Tibial nerve (tissue), 4 donors: ENCODE measurements around the gene SLC2A4. TPM values are rescaled to one million over a fixed set of nuclear protein-coding genes. Genes with fewer than 3 reads are reported as not detected.

ENCODE experiments used
- DNase-seq, 2 donors: peaks; one replicate each; pipeline ENCODE4 v3.0.0-alpha.2; 2019; ENCODE audit warnings: low spot score in 2 of 2
- H3K27ac ChIP-seq, 4 donors: fragments of 200-600 bp; sonication (generic) in 3 of 4; one replicate each; pipeline ENCODE4 v1.5.1; 2017 to 2019; ENCODE audit warnings: mild to moderate bottlenecking in 1 of 4
- H3K27me3 ChIP-seq, 2 donors: fragments of 200-600 bp; sonication (generic) in 1 of 2; one replicate each; pipeline versions ENCODE4 v1.5.1 to v1.6.0; 2017 to 2019
- H3K36me3 ChIP-seq, 3 donors: fragments of 200-600 bp; sonication (generic); one replicate each; pipeline ENCODE4 v1.5.1; 2018 to 2019
- H3K4me1 ChIP-seq, 4 donors: fragments of 200-600 bp; sonication (generic) in 3 of 4; one replicate each; pipeline ENCODE4 v1.5.1; 2017 to 2019
- H3K4me3 ChIP-seq, 4 donors: fragments of 200-600 bp; sonication (generic) in 3 of 4; one replicate each; pipeline ENCODE4 v1.5.1; 2017 to 2019; ENCODE audit warnings: mild to moderate bottlenecking in 1 of 4, moderate library complexity in 1 of 4
- H3K9me3 ChIP-seq, 4 donors: fragments of 200-600 bp; sonication (generic) in 3 of 4; one replicate each; pipeline ENCODE4 v1.5.1; 2017 to 2019
- EP300 ChIP-seq, 2 donors: sonication (generic); formaldehyde crosslinking; IDR thresholded peaks; one replicate each; pipeline ENCODE4 v1.6.1; 2017; ENCODE audit warnings: antibody characterized with exemption in 2 of 2, mild to moderate bottlenecking in 1 of 2
- POLR2A ChIP-seq, 2 donors: fragments of 450-650 bp; IDR thresholded peaks; one replicate each; pipeline ENCODE4 v1.6.1; 2017; ENCODE audit warnings: antibody characterized with exemption in 2 of 2, mild to moderate bottlenecking in 2 of 2, moderate library complexity in 2 of 2
- WGBS, 2 donors: methylation state at CpG; one replicate each; pipeline ENCODE4 v1.1.5; 2018; 5-methylcytosine and 5-hydroxymethylcytosine counted together
- total RNA-seq, 4 donors: library from RNA; depleted of rRNA; stranded (reverse); fragments of >200 nt; gene quantifications; one replicate each; pipeline ENCODE4 v1.1.0, GENCODE V29; 2016
- TF ChIP-seq, protein P1 (sequence below), 5 experiments: fragments of 200-600 bp in 3 of 5; fragments of 450-650 bp in 2 of 5; sonication (generic) in 3 of 5; IDR thresholded peaks; one replicate each; pipeline ENCODE4 v1.5.1; 2016 to 2019; ENCODE audit warnings: antibody characterized with exemption in 5 of 5, mild to moderate bottlenecking in 3 of 5, moderate library complexity in 2 of 5

SLC2A4 gene
- total RNA-seq, 4 donors from 2014 or later = 5.2 to 20.1 (median 6.2) TPM

DNA sequence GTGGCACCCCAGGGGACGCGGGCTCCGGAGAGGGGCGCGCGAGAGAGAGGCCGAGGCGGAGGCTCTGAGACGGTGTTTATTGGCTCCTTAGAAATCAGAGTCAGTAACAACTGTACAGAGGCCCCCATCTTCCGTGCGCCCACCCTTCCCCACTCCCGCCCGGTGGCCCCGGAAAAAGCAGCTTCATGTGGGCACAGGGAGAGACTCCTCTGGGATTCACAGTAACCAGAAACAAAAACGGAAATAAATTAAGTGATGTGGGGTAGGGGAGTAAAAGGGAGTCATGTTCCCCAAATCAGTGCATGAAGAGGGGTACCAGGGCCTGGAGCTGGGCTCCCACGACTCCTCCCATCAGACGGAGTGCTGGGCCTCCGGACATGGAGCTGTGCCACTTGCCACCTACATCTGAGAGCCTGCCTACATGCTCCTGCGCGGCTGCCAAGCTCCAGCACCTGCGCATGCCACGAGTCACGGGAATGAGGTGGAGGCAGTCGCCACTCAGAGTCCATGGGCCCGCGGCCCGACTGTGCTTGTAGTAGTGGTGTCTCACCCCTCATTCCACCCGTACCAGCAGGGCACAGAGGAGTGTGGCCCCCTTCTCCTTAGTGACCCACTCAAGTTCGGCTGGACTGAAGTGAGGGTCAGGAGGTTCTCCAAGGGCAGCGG, 34.2 kb downstream of the SLC2A4 start:
- no peak for TF ChIP-seq POLR2A (IDR thresholded peaks at IDR 0.05)
- TF ChIP-seq, protein P1, sequence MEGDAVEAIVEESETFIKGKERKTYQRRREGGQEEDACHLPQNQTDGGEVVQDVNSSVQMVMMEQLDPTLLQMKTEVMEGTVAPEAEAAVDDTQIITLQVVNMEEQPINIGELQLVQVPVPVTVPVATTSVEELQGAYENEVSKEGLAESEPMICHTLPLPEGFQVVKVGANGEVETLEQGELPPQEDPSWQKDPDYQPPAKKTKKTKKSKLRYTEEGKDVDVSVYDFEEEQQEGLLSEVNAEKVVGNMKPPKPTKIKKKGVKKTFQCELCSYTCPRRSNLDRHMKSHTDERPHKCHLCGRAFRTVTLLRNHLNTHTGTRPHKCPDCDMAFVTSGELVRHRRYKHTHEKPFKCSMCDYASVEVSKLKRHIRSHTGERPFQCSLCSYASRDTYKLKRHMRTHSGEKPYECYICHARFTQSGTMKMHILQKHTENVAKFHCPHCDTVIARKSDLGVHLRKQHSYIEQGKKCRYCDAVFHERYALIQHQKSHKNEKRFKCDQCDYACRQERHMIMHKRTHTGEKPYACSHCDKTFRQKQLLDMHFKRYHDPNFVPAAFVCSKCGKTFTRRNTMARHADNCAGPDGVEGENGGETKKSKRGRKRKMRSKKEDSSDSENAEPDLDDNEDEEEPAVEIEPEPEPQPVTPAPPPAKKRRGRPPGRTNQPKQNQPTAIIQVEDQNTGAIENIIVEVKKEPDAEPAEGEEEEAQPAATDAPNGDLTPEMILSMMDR (IDR thresholded peaks at IDR 0.05) = no peak
- peak in 1 of 2 donors; percentile 2 for TF ChIP-seq EP300 (IDR thresholded peaks at IDR 0.05)
- Histone ChIP-seq H3K9me3 (no peaks in the 10 kb centered on the region), H3K36me3 (peaks cover 9 to 84% (median 23%) of the 10 kb centered on the region in 3 donors), H3K4me1 (peaks cover 0 to 47% (median 23%) of the 10 kb centered on the region in 4 donors), H3K4me3 (peak overlapping the region; percentile 83 to 95 (median 92)), H3K27ac (peak overlapping the region; percentile 89 to 96 (median 93)), H3K27me3 (no peaks in the 10 kb centered on the region)
- no peak for DNase-seq
- 36 to 43% methylated on average over 18 to 30 of the region's 30 CpGs for WGBS, 2 donors

DNA sequence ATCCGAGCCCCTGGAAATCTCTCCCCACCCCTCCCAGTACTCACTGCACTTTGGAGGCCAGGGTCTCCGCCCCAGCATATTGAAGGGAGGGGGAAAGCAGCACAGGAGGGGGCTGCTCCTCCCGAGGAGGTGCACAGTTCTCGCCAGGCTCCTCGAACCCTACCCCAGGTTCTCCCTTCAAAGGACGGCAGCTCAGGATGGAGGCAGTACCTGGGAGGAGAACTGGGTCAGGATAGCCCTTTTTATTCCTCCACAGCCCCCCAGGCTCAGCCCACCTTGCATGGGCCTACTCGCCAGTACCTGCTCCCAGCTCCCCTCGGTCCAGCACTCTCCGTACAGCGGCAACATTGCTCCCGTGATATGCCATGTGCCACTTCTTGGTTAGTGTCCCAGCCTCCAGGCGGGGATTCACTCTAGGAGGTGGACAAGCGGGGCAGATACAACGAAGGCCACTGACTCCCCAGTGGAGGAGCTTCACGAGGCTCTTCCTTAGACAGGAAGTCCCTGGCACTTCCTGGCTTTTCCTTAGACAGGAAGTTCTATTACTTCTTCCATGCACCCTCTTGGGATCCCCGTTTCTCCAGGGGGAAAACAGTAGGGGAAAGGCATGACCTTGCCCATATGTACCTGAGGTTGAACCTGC, 35.8 kb downstream of the SLC2A4 start:
- H3K9me3 ChIP-seq = no peaks in the 10 kb centered on the region
- DNase-seq = no peak
- no peak overlapping the region for H3K4me3 ChIP-seq
- no peak overlapping the region for H3K27ac ChIP-seq
- H3K36me3 ChIP-seq = peaks cover 10 to 84% (median 23%) of the 10 kb centered on the region in 3 donors
- H3K4me1 ChIP-seq = peaks cover 0 to 36% (median 23%) of the 10 kb centered on the region in 4 donors
- no peak for TF ChIP-seq POLR2A (IDR thresholded peaks at IDR 0.05)
- TF ChIP-seq, protein P1 (IDR thresholded peaks at IDR 0.05) = no peak
- no peak for TF ChIP-seq EP300 (IDR thresholded peaks at IDR 0.05)
- no peaks in the 10 kb centered on the region for H3K27me3 ChIP-seq
- WGBS, 2 donors = 85 to 88% methylated on average over 16 of the region's 16 CpGs

DNA sequence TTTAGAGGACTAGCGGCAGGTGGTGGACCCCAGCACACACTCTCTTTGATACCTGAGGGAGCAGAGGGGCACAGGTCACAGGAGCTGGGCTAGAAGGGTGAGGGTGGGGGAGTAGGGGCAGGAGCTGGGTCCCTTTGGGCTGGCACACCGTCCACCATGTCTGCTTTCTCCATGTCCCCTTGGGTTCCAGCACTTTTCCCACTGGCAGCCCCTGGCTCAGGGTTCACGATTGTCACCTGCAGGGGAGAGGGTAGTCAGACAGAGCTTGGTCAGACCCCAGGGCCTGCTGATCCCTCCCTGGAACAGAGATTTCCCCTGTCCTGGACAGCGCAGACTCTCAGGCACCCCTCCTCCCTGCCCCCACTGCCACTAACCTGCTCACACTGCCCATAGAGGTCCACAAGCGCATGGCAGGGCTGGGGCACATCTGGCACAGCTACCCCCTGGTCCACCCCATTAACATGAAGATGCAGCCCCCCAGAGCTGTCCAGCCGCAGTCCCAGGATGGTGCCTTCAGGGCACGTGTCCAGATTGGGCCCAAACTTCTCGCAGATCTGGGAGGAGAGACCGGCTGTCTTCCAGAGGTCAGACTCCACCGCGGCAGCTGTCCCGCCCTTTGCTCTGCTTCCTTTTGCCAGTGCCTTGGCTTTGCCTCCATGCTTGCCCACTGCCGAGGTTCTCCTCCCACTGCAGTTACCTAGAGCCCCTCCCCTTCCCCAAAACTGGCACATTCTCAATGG, 36.8 kb downstream of the SLC2A4 start:
- no peaks in the 10 kb centered on the region for H3K9me3 ChIP-seq
- 89 to 91% methylated on average over 10 of the region's 13 CpGs for WGBS, 2 donors
- no peak overlapping the region for H3K27ac ChIP-seq
- peaks cover 8 to 84% (median 26%) of the 10 kb centered on the region in 3 donors for H3K36me3 ChIP-seq
- H3K27me3 ChIP-seq = no peaks in the 10 kb centered on the region
- no peak overlapping the region for H3K4me3 ChIP-seq
- DNase-seq = no peak
- peaks cover 0 to 25% (median 17%) of the 10 kb centered on the region in 4 donors for H3K4me1 ChIP-seq
- TF ChIP-seq EP300 (IDR thresholded peaks at IDR 0.05) (no peak), POLR2A (IDR thresholded peaks at IDR 0.05) (no peak)
- TF ChIP-seq, protein P1 (IDR thresholded peaks at IDR 0.05) = no peak

DNA sequence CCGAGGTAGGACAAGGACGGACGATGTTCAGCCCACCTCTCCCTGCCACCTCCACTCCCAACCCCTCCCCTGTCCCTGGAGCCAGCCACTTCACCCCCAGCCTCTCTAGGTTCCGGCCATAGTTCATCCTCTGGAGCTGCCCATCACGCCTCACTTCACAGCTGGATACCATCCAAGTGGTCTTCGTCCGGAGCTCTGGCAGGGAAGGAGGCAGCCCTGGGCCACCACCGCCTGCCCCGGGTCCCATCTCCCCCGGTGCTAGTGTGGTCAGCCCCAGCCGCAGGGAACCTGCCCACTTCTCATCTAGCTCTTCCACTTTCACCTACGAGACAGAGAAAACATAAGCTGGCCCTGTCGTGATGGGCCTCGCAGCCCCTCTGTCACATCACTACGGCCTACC, 39.9 kb downstream of the SLC2A4 start:
- H3K9me3 ChIP-seq = no peaks in the 10 kb centered on the region
- peaks cover 0 to under 1% (median 0%) of the 10 kb centered on the region in 4 donors for H3K4me1 ChIP-seq
- H3K27ac ChIP-seq = no peak overlapping the region
- no peak for TF ChIP-seq POLR2A (IDR thresholded peaks at IDR 0.05)
- no peak for TF ChIP-seq EP300 (IDR thresholded peaks at IDR 0.05)
- TF ChIP-seq, protein P1 (IDR thresholded peaks at IDR 0.05) = no peak
- DNase-seq = no peak
- no peaks in the 10 kb centered on the region for H3K27me3 ChIP-seq
- WGBS, 2 donors = 92% methylated on average over 14 to 15 of the region's 15 CpGs
- H3K4me3 ChIP-seq = no peak overlapping the region
- peaks cover 7 to 100% (median 31%) of the 10 kb centered on the region in 3 donors for H3K36me3 ChIP-seq
